GM12872 (cell line): ENCODE data around the gene CIART.

Source experiments
- CTCF ChIP-seq: IDR thresholded peaks from 3 replicates; pipeline ENCODE4 v1.5.1; 2011; ENCODE audit warnings: low read depth, mild to moderate bottlenecking, low read length, moderate library complexity; ENCODE audit not compliant: insufficient read depth

CIART gene

GRCh38 chr1:150259217-150259616 lies 23.1 kb upstream of the CIART start:
- TF ChIP-seq CTCF, result no peak

- TF ChIP-seq CTCF, result no peak
These were observed 22.3 kb upstream of the CIART start for GRCh38 chr1:150259758-150260669.

GRCh38 chr1:150261367-150261766 lies 21.0 kb upstream of the CIART start:
- TF ChIP-seq CTCF, result no peak

- TF ChIP-seq CTCF, result no peak
These were observed 19.7 kb upstream of the CIART start for GRCh38 chr1:150262388-150263320.

GRCh38 chr1:150263549-150263948 lies 18.8 kb upstream of the CIART start:
- TF ChIP-seq CTCF, result no peak

GRCh38 chr1:150267896-150268295 lies 14.5 kb upstream of the CIART start:
- no peak for TF ChIP-seq CTCF

- TF ChIP-seq CTCF, result no peak
These were observed 14.0 kb upstream of the CIART start for GRCh38 chr1:150268340-150268704.
